GM21360 (cell line): ENCODE results near the gene AGTR1.

Experiments
- ATAC-seq: cut with Tn5 transposase; IDR thresholded peaks from one replicate; pipeline ENCODE4 v1.9.1; 2021; ENCODE audit warnings: mild to moderate bottlenecking, moderate library complexity; ENCODE audit not compliant: unreplicated experiment

Gene AGTR1

GRCh38 chr3:148697306-148698189 is at the start of gene AGTR1:
Gene AGTR1 (plus strand): TSS chr3:148697903. CDS start chr3:148741036, 43,133 bp downstream.
- no peak for ATAC-seq

- no peak for ATAC-seq
Measured at GRCh38 chr3:148648685-148649352, 48.9 kb upstream of the AGTR1 start.

- ATAC-seq = no peak
Measured at GRCh38 chr3:148651549-148651948, 46.2 kb upstream of the AGTR1 start.

GRCh38 chr3:148654433-148654832 is 43.3 kb upstream of the AGTR1 start:
- no peak for ATAC-seq

GRCh38 chr3:148657470-148657869 is 40.2 kb upstream of the AGTR1 start:
- no peak for ATAC-seq

GRCh38 chr3:148659512-148659911 is 38.2 kb upstream of the AGTR1 start:
- ATAC-seq = no peak

- ATAC-seq = no peak
Measured at GRCh38 chr3:148680289-148680688, 17.4 kb upstream of the AGTR1 start.

GRCh38 chr3:148681080-148681479 is 16.6 kb upstream of the AGTR1 start:
- ATAC-seq = no peak

GRCh38 chr3:148682997-148683396 is 14.7 kb upstream of the AGTR1 start:
- ATAC-seq = no peak

- ATAC-seq = no peak
Measured at GRCh38 chr3:148694116-148694515, 3.6 kb upstream of the AGTR1 start.

GRCh38 chr3:148698190-148698810 is 597 bp downstream of the AGTR1 start:
- ATAC-seq = no peak

GRCh38 chr3:148705314-148705713 is 7.6 kb downstream of the AGTR1 start:
- no peak for ATAC-seq

GRCh38 chr3:148707601-148708380 is 10.1 kb downstream of the AGTR1 start:
- no peak for ATAC-seq

- ATAC-seq = no peak
Measured at GRCh38 chr3:148708409-148708808, 10.7 kb downstream of the AGTR1 start.

- ATAC-seq = no peak
Measured at GRCh38 chr3:148709560-148710253, 12.0 kb downstream of the AGTR1 start.

GRCh38 chr3:148710665-148711064 is 13.0 kb downstream of the AGTR1 start:
- no peak for ATAC-seq

- no peak for ATAC-seq
Measured at GRCh38 chr3:148711981-148712666, 14.4 kb downstream of the AGTR1 start.

- ATAC-seq = no peak
Measured at GRCh38 chr3:148714521-148714920, 16.8 kb downstream of the AGTR1 start.

- ATAC-seq = no peak
Measured at GRCh38 chr3:148716657-148717056, 19.0 kb downstream of the AGTR1 start.
